ENCODE measurements around the gene RRAGC. TPM values are rescaled to one million over a fixed set of nuclear protein-coding genes. Genes with fewer than 3 reads are reported as not detected.
"Not testable (repeated sequence)": the region's sequence is repeated elsewhere in the genome, so short reads cannot be mapped to it uniquely, and the experiment has no call there.

The RRAGC gene
- polyA plus RNA-seq, 2 of the 4 experiments (the other 2 are of a cell fraction): 10.9 to 18.0 TPM

DNA sequence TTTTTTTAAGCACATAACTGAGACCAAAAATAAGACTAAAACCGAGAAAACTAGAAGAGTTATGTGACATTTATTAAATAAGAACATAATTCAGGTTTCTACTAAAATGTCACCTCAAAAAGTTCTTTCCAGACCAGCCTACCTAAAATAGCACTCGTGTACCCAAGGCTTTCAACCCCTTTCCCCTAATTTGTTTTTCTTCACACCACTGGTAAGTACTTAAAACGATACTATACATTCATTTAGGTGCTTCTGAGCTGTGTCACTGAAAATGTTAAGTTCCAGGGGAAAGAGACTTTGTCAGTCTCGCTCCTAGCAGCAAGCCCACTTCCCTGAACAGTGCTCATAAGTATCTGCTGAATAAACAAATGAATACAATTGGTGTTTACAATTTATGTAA, 6.8 kb downstream of the RRAGC start:
- ChIA-PET CTCF (interaction anchor here (0.7 kb wide), 1 partner anchor 953 kb away, joined by 3 read pairs; no protein-coding TSS in a partner anchor), POLR2A (no interaction called here)
- DNase-seq (ENCODE audit: low read depth in 1 of 2, low spot score in 1 of 2) (no peak), FAIRE-seq (no peak), ATAC-seq (no peak)
- Histone ChIP-seq H3K27ac (no peak overlapping the region), H3K4me3 (no peak overlapping the region), H3K4me1 (no peaks in the 10 kb centered on the region; the same call in 2 of the 3 replicates), H3K4me2 (no peak overlapping the region), H3K9me3 (no peaks in the 10 kb centered on the region)
- WGBS (ENCODE audit: missing lambda C conversion rate): 89% methylated on average over 4 of the region's 4 CpGs
- no peak for TF ChIP-seq ZFP36 (IDR thresholded peaks at IDR 0.05; ENCODE audit: borderline replicate concordance, partially characterized antibody)
- no peak for TF ChIP-seq EHF (CRISPR knock-in tag; IDR thresholded peaks at IDR 0.05)
- TF ChIP-seq, protein P1, sequence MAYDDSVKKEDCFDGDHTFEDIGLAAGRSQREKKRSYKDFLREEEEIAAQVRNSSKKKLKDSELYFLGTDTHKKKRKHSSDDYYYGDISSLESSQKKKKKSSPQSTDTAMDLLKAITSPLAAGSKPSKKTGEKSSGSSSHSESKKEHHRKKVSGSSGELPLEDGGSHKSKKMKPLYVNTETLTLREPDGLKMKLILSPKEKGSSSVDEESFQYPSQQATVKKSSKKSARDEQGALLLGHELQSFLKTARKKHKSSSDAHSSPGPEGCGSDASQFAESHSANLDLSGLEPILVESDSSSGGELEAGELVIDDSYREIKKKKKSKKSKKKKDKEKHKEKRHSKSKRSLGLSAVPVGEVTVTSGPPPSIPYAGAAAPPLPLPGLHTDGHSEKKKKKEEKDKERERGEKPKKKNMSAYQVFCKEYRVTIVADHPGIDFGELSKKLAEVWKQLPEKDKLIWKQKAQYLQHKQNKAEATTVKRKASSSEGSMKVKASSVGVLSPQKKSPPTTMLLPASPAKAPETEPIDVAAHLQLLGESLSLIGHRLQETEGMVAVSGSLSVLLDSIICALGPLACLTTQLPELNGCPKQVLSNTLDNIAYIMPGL (CRISPR knock-in tag; IDR thresholded peaks at IDR 0.05; ENCODE audit: borderline replicate concordance): no peak

GRCh38 chr1:38848071-38848470, 11.5 kb downstream of the RRAGC start:
- H3K27ac ChIP-seq: no peak overlapping the region
- H3K4me1 ChIP-seq: no peaks in the 10 kb centered on the region
- no peak for ATAC-seq
- H3K9me3 ChIP-seq: no peaks in the 10 kb centered on the region
- ChIA-PET POLR2A (no interaction called here), CTCF (interaction anchor here (0.6 kb wide), 1 partner anchor 1316 kb away, joined by 3 read pairs; no protein-coding TSS in a partner anchor)
- no peak for FAIRE-seq
- TF ChIP-seq CEBPB (IDR thresholded peaks at IDR 0.05) (no peak), RNF2 (IDR thresholded peaks at IDR 0.05; ENCODE audit: borderline replicate concordance, low read depth) (no peak), BHLHE40 (IDR thresholded peaks at IDR 0.05; ENCODE audit: low read depth, low read length) (no peak), MAZ (IDR thresholded peaks at IDR 0.05; ENCODE audit: borderline replicate concordance, low read depth, low read length) (no peak), CHD4 (IDR thresholded peaks at IDR 0.05; ENCODE audit: borderline replicate concordance) (no peak)
- H3K4me2 ChIP-seq: no peak overlapping the region
- H3K4me3 ChIP-seq: no peak overlapping the region
- no peak for DNase-seq (ENCODE audit: low read depth in 1 of 2, low spot score in 1 of 2)
- WGBS (ENCODE audit: missing lambda C conversion rate): 92% methylated on average over 1 of the region's 1 CpG

DNA sequence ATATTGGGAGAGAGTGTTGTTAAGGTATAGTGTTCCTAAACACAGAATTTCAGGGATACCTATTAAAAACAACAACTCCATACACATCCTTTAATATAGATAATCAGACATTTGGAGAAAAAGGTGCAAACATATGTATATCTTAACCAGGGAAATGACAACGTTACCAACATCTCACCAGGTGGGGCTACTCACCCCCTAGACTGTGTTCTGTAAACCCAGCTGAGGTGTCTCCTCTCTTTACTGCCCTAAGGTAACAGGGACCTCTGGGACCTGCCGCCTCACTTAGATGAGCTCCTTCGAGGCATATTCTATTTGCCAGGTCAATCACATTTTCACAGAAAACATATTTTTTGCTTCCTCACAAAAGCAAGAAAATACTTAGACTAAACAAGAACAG, 13.4 kb downstream of the RRAGC start:
- Histone ChIP-seq H3K9me3 (no peaks in the 10 kb centered on the region), H3K4me3 (no peak overlapping the region), H3K4me2 (no peak overlapping the region), H3K27ac (no peak overlapping the region), H3K4me1 (no peaks in the 10 kb centered on the region)
- DNase-seq (ENCODE audit: low read depth in 1 of 2, low spot score in 1 of 2) (no peak), ATAC-seq (no peak), FAIRE-seq (no peak)
- TF ChIP-seq ZNF302 (CRISPR knock-in tag; IDR thresholded peaks at IDR 0.05) (no peak), HOXB13 (CRISPR knock-in tag; IDR thresholded peaks at IDR 0.05; ENCODE audit: low read depth) (no peak), CBX8 (IDR thresholded peaks at IDR 0.05) (no peak), PBX3 (IDR thresholded peaks at IDR 0.05) (no peak), TP53 (CRISPR knock-in tag; IDR thresholded peaks at IDR 0.05) (no peak)
- CTCF ChIA-PET: interaction anchor here (1.7 to 2.0 kb wide), 2 partner anchors 11 kb away, joined by 4 to 7 read pairs; no protein-coding TSS in a partner anchor
- POLR2A ChIA-PET: no interaction called here
- WGBS (ENCODE audit: missing lambda C conversion rate): 87% methylated on average over 3 of the region's 3 CpGs

- H3K27ac ChIP-seq, ATAC-seq: not testable (repeated sequence)
- CTCF ChIA-PET: interaction anchor here (1.7 kb wide), 1 partner anchor 10 kb away, joined by 4 read pairs; no protein-coding TSS in a partner anchor
Measured at GRCh38 chr1:38845088-38845487, 14.5 kb downstream of the RRAGC start.

GRCh38 chr1:38840281-38840680, 19.3 kb downstream of the RRAGC start:
- TF ChIP-seq, protein P2, sequence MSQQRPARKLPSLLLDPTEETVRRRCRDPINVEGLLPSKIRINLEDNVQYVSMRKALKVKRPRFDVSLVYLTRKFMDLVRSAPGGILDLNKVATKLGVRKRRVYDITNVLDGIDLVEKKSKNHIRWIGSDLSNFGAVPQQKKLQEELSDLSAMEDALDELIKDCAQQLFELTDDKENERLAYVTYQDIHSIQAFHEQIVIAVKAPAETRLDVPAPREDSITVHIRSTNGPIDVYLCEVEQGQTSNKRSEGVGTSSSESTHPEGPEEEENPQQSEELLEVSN (IDR thresholded peaks at IDR 0.05; ENCODE audit: borderline replicate concordance, low read depth): no peak
- TF ChIP-seq ZC3H11A (IDR thresholded peaks at IDR 0.05) (no peak), FOSB (CRISPR knock-in tag; IDR thresholded peaks at IDR 0.05) (no peak), GATA3 (IDR thresholded peaks at IDR 0.05; ENCODE audit: borderline replicate concordance) (no peak)
- FAIRE-seq: no peak
- no peak overlapping the region for H3K27ac ChIP-seq
- no peaks in the 10 kb centered on the region for H3K9me3 ChIP-seq
- H3K4me3 ChIP-seq: no peak overlapping the region
- ChIA-PET CTCF (no interaction called here), POLR2A (no interaction called here)
- no peaks in the 10 kb centered on the region for H3K4me1 ChIP-seq
- 54% methylated on average over 2 of the region's 2 CpGs for WGBS (ENCODE audit: missing lambda C conversion rate)
- DNase-seq (ENCODE audit: low read depth in 1 of 2, low spot score in 1 of 2): no peak
- no peak for ATAC-seq
- no peak overlapping the region for H3K4me2 ChIP-seq

More at GRCh38 chr1:38845088-38845487, 14.5 kb downstream of the RRAGC start:
- H3K4me1 ChIP-seq; H3K9me3 ChIP-seq; H3K4me2 ChIP-seq; FAIRE-seq; H3K4me3 ChIP-seq; DNase-seq (ENCODE audit: low read depth in 1 of 2, low spot score in 1 of 2); POLR2A ChIA-PET: not testable (repeated sequence)
- WGBS (ENCODE audit: missing lambda C conversion rate): 89% methylated on average over 3 of the region's 3 CpGs

All from A549 (cell line).